H1 (cell line): ENCODE data around the gene PPM1N. TPM values are rescaled to one million over a fixed set of nuclear protein-coding genes. Genes with fewer than 3 reads are reported as not detected.

Source experiments
- CTCF ChIA-PET: fragments of 300-600 bp; sonication (Branson Sonifier 250); formaldehyde crosslinking; loops from one replicate; lab custom pipeline; 2021; ENCODE audit not compliant: partially characterized antibody; lab: Charles Lee
- POLR2A ChIA-PET: fragments of 300-600 bp; sonication (Branson Sonifier 250); formaldehyde crosslinking; loops from one replicate; lab custom pipeline; 2021; ENCODE audit warnings: inconsistent platforms; ENCODE audit not compliant: partially characterized antibody; lab: Charles Lee
- DNase-seq, 2 experiments: peaks; one replicate each; pipeline versions ENCODE4 v3.0.0 to v3.0.0-alpha.2; 2010 to 2022; ENCODE audit warnings: low spot score in 2 of 2, low read depth in 1 of 2, mixed read lengths in 1 of 2
- FAIRE-seq: peaks from 2 replicates; lab custom pipeline; 2011; peaks lifted over from hg19 to GRCh38; lab: Jason Lieb, UNC
- H2AFZ ChIP-seq: 2 replicates; pipeline ENCODE4 v1.8.1; 2012; ENCODE audit warnings: low read length, inconsistent platforms
- H2AK5ac ChIP-seq: 2 replicates; pipeline ENCODE4 v1.6.1; 2013; ENCODE audit warnings: low read depth, low read length
- H2BK120ac ChIP-seq: replicated peaks from 2 replicates; pipeline ENCODE3; 2013; ENCODE audit warnings: low read depth, low read length, inconsistent platforms
- H2BK12ac ChIP-seq: 2 replicates; pipeline ENCODE4 v1.6.1; 2013; ENCODE audit warnings: low read depth, low read length
- H2BK15ac ChIP-seq: 2 replicates; pipeline ENCODE4 v1.6.1; 2013; ENCODE audit warnings: low read length
- H2BK20ac ChIP-seq: 2 replicates; pipeline ENCODE4 v1.6.1; 2013; ENCODE audit warnings: low read length
- H2BK5ac ChIP-seq: 2 replicates; pipeline ENCODE4 v1.6.1; 2013; ENCODE audit warnings: low read depth, low read length
- H3K14ac ChIP-seq: 2 replicates; pipeline ENCODE4 v1.6.1; 2013; ENCODE audit warnings: inconsistent platforms; ENCODE audit not compliant: insufficient read length
- H3K18ac ChIP-seq: 2 replicates; pipeline ENCODE4 v1.6.1; 2013; ENCODE audit warnings: low read length; ENCODE audit errors: extremely low read depth
- H3K23ac ChIP-seq: 2 replicates; pipeline ENCODE4 v1.6.1; 2013; ENCODE audit warnings: inconsistent platforms; ENCODE audit not compliant: insufficient read length
- H3K23me2 ChIP-seq: 2 replicates; pipeline ENCODE4 v1.6.1; 2013; ENCODE audit warnings: low read depth, low read length
- H3K27ac ChIP-seq: 2 replicates; pipeline ENCODE4 v1.6.1; 2011; ENCODE audit warnings: low read depth, low read length, inconsistent platforms
- H3K27me3 ChIP-seq, 4 experiments: replicated peaks in 1 of 4; 1 replicate in 1 of 4; 2 replicates in 3 of 4; pipeline versions ENCODE4 v1.6.1 to v1.8.1; 2011 to 2013; ENCODE audit warnings: low read length in 3 of 4, mild to moderate bottlenecking in 3 of 4, inconsistent platforms in 2 of 4, mixed read lengths in 2 of 4, moderate library complexity in 1 of 4; ENCODE audit not compliant: control insufficient read depth in 3 of 4, insufficient read depth in 3 of 4; ENCODE audit errors: extremely low read depth in 1 of 4
- H3K36me3 ChIP-seq, 4 experiments: 2 replicates each; pipeline versions ENCODE4 v1.6.1 to v1.8.1; 2011 to 2013; ENCODE audit warnings: mild to moderate bottlenecking in 4 of 4, low read length in 3 of 4, moderate library complexity in 2 of 4, control low read depth in 1 of 4, inconsistent platforms in 1 of 4; ENCODE audit not compliant: insufficient read depth in 4 of 4, control insufficient read depth in 2 of 4
- H3K4ac ChIP-seq: replicated peaks from 2 replicates; pipeline ENCODE3; 2013; ENCODE audit warnings: low read length, low read depth, mixed read lengths, inconsistent platforms; ENCODE audit not compliant: insufficient read length
- H3K4me1 ChIP-seq, 4 experiments: replicated peaks in 1 of 4; 1 replicate in 1 of 4; 2 replicates in 3 of 4; pipeline versions ENCODE4 v1.6.1 to v1.8.1; 2011 to 2013; ENCODE audit warnings: low read length in 3 of 4, inconsistent platforms in 2 of 4, mixed read lengths in 1 of 4; ENCODE audit not compliant: insufficient read depth in 4 of 4, control insufficient read depth in 3 of 4
- H3K4me2 ChIP-seq, 2 experiments: 2 replicates each; pipeline versions ENCODE4 v1.6.1 to v1.8.1; 2011 to 2013; ENCODE audit warnings: low read depth in 2 of 2, low read length in 2 of 2, control low read depth in 1 of 2, inconsistent platforms in 1 of 2, mild to moderate bottlenecking in 1 of 2; ENCODE audit not compliant: insufficient read depth in 1 of 2
- H3K4me3 ChIP-seq, 4 experiments: fragments of 200-600, 300-600 bp in 1 of 4; sonication (generic), shearing (Covaris generic), sonication (Bioruptor Twin) in 1 of 4; 2 replicates each; pipeline versions ENCODE4 v1.5.1 to v1.8.1; 2011 to 2016; ENCODE audit warnings: low read length in 4 of 4, low read depth in 3 of 4, control low read depth in 2 of 4, inconsistent platforms in 2 of 4, mild to moderate bottlenecking in 2 of 4, mixed read lengths in 1 of 4, moderate library complexity in 1 of 4; ENCODE audit not compliant: insufficient read depth in 2 of 4; ENCODE audit errors: extremely low read depth in 1 of 4
- H3K56ac ChIP-seq: replicated peaks from 2 replicates; pipeline ENCODE3; 2013; ENCODE audit warnings: low read depth, mild to moderate bottlenecking, mixed read lengths, low read length, inconsistent platforms; ENCODE audit not compliant: insufficient read length
- H3K79me1 ChIP-seq: 2 replicates; pipeline ENCODE4 v1.6.1; 2013; ENCODE audit warnings: low read depth, low read length, control low read depth
- H3K79me2 ChIP-seq, 2 experiments: 2 replicates each; pipeline versions ENCODE4 v1.6.1 to v1.8.1; 2012 to 2013; ENCODE audit warnings: low read length in 2 of 2, mild to moderate bottlenecking in 2 of 2, inconsistent platforms in 1 of 2; ENCODE audit not compliant: insufficient read depth in 2 of 2, control insufficient read depth in 1 of 2
- H3K9ac ChIP-seq, 4 experiments: replicated peaks in 1 of 4; 1 replicate in 1 of 4; 2 replicates in 3 of 4; pipeline versions ENCODE4 v1.6.1 to v1.8.1; 2011 to 2013; ENCODE audit warnings: low read depth in 3 of 4, low read length in 3 of 4, control low read depth in 2 of 4, mild to moderate bottlenecking in 2 of 4, moderate library complexity in 2 of 4, inconsistent platforms in 1 of 4; ENCODE audit errors: extremely low read depth in 1 of 4
- H3K9me3 ChIP-seq, 2 experiments: 2 replicates each; pipeline versions ENCODE4 v1.6.1 to v1.8.1; 2012 to 2013; ENCODE audit warnings: mild to moderate bottlenecking in 2 of 2, moderate library complexity in 2 of 2, control low read depth in 1 of 2, inconsistent platforms in 1 of 2, low read depth in 1 of 2, low read length in 1 of 2, mixed read lengths in 1 of 2; ENCODE audit not compliant: insufficient read depth in 2 of 2
- H4K20me1 ChIP-seq, 2 experiments: replicated peaks in 1 of 2; 2 replicates each; pipeline versions ENCODE3 to v1.8.1; 2011 to 2013; ENCODE audit warnings: inconsistent platforms in 2 of 2, low read length in 2 of 2, mild to moderate bottlenecking in 1 of 2; ENCODE audit not compliant: insufficient read depth in 2 of 2, control insufficient read depth in 1 of 2
- H4K5ac ChIP-seq: 2 replicates; pipeline ENCODE4 v1.6.1; 2013; ENCODE audit warnings: low read length, low read depth, mixed read lengths, inconsistent platforms; ENCODE audit not compliant: insufficient read length
- H4K8ac ChIP-seq: 2 replicates; pipeline ENCODE4 v1.8.0; 2013; ENCODE audit warnings: mild to moderate bottlenecking, moderate library complexity, low read length, inconsistent platforms; ENCODE audit not compliant: insufficient read depth; ENCODE audit errors: extremely low read depth
- H4K91ac ChIP-seq: replicated peaks from 2 replicates; pipeline ENCODE3; 2013; ENCODE audit warnings: low read length, mixed read lengths, inconsistent platforms; ENCODE audit not compliant: insufficient read length
- BRCA1 ChIP-seq: IDR thresholded peaks from 2 replicates; pipeline ENCODE4 v1.6.1; 2012; ENCODE audit warnings: low read depth, low read length, improper control_type of control experiment
- CBX5 ChIP-seq: fragments of 300-800, 300-1000 bp; sonication (generic); IDR thresholded peaks from 2 replicates; pipeline ENCODE4 v1.7.1; 2016; ENCODE audit warnings: antibody characterized with exemption, low read length, low read depth
- CBX8 ChIP-seq: fragments of 300-800, 300-1000 bp; sonication (generic); IDR thresholded peaks from 2 replicates; pipeline ENCODE4 v1.7.1; 2016; ENCODE audit warnings: low read depth, low read length, borderline replicate concordance
- KDM1A ChIP-seq: fragments of 200-600, 300-600 bp; sonication (generic); IDR thresholded peaks from 2 replicates; pipeline ENCODE4 v1.7.1; 2016; ENCODE audit warnings: mild to moderate bottlenecking, low read length, borderline replicate concordance
- KDM4A ChIP-seq: IDR thresholded peaks from one replicate; pipeline ENCODE4 v1.7.1; 2012; ENCODE audit warnings: low read depth, mild to moderate bottlenecking, moderate library complexity, low read length, inconsistent platforms; ENCODE audit not compliant: severe bottlenecking
- MAFK ChIP-seq: IDR thresholded peaks from 2 replicates; pipeline ENCODE4 v1.6.1; 2012; ENCODE audit warnings: low read depth, mild to moderate bottlenecking, improper control_type of control experiment, low read length
- POLR2A ChIP-seq, 2 experiments: IDR thresholded peaks; 1 replicate in 1 of 2; 2 replicates in 1 of 2; pipeline ENCODE4 v1.6.1; 2011; ENCODE audit warnings: low read depth in 2 of 2, low read length in 2 of 2, mild to moderate bottlenecking in 2 of 2; ENCODE audit errors: control extremely low read depth in 1 of 2
- POU5F1 ChIP-seq: IDR thresholded peaks from 2 replicates; pipeline ENCODE4 v1.6.1; 2011; ENCODE audit warnings: low read depth, mild to moderate bottlenecking, low read length, moderate library complexity
- RBBP5 ChIP-seq: IDR thresholded peaks from 2 replicates; pipeline ENCODE4 v1.7.1; 2012; ENCODE audit warnings: low read depth, mild to moderate bottlenecking, inconsistent platforms, low read length, moderate library complexity, borderline replicate concordance
- SIRT6 ChIP-seq: IDR thresholded peaks from one replicate; pipeline ENCODE4 v1.7.1; 2012; ENCODE audit warnings: low read length, inconsistent platforms
- SIX5 ChIP-seq: IDR thresholded peaks from 2 replicates; pipeline ENCODE4 v1.6.1; 2011; ENCODE audit warnings: mild to moderate bottlenecking, low read depth, low read length
- SUZ12 ChIP-seq: fragments of 200-600 bp; sonication (generic); IDR thresholded peaks from 2 replicates; pipeline ENCODE4 v1.6.1; 2012; ENCODE audit warnings: mild to moderate bottlenecking, inconsistent platforms, low read length, moderate library complexity, mixed read lengths
- TAF7 ChIP-seq: optimal IDR thresholded peaks from 2 replicates; pipeline ENCODE3; 2011; ENCODE audit warnings: low read depth, mild to moderate bottlenecking, inconsistent platforms, low read length, moderate library complexity, borderline replicate concordance
- TEAD4 ChIP-seq: IDR thresholded peaks from 2 replicates; pipeline ENCODE4 v1.6.1; 2012; ENCODE audit warnings: low read depth, low read length, inconsistent platforms, mixed read lengths
- WGBS, 2 experiments: shearing (Covaris generic) in 1 of 2; methylation state at CpG; one replicate each; pipeline versions ENCODE4 v1.1.6 to v1.1.7; 2013 to 2015; ENCODE audit warnings: low lambda C conversion rate in 2 of 2, mixed read lengths in 2 of 2, inconsistent platforms in 1 of 2, low coverage in 1 of 2, missing lambda C conversion rate in 1 of 2; ENCODE audit not compliant: insufficient replicate concordance in 2 of 2, insufficient coverage in 1 of 2, insufficient read length in 1 of 2; ENCODE audit errors: extremely low coverage in 1 of 2, missing lambda C conversion rate in 1 of 2; 5-methylcytosine and 5-hydroxymethylcytosine counted together
- polyA plus RNA-seq, 7 experiments: library from polyadenylated mRNA; depleted of rRNA in 3 of 7; stranded (reverse) in 5 of 7; unstranded in 2 of 7; fragments of >200 nt in 5 of 7; fragments of 200-250 nt in 2 of 7; gene quantifications; 1 replicate in 5 of 7; 2 replicates in 1 of 7; 4 replicates in 1 of 7; pipeline versions ENCODE4 v1.2.1 to v1.2.3, GENCODE V29; 2011 to 2013; ENCODE audit warnings: missing spikeins in 2 of 7, mixed read lengths in 2 of 7
- total RNA-seq: library from RNA; stranded (reverse); fragmentation: NEBNext Ultra II Directional; extraction: Animal tissue kit (Norgen Biotek cat#: 25700); gene quantifications from 2 replicates; pipeline ENCODE4 v1.2.1, GENCODE V29; 2021

Gene PPM1N
- total and polyA plus RNA-seq, 2 of the 8 experiments (the other 6 are each of a cell fraction or from before 2014, with no cell fraction given), result 12.2 to 14.4 TPM

- no peak overlapping the region for H3K4me2 ChIP-seq
- 97% methylated on average over 10 of the region's 13 CpGs; no CpG with 5 or more reads in 1 of the 2 experiments for WGBS, 2 experiments
- H2AK5ac ChIP-seq, result no peak overlapping the region
- DNase-seq (no peak), FAIRE-seq (no peak)
- H4K5ac ChIP-seq, result no peak overlapping the region
- H3K79me2 ChIP-seq, result peaks cover 30 to 69% of the 10 kb centered on the region in 2 experiments
- H2BK20ac ChIP-seq, result no peak overlapping the region
- H3K27ac ChIP-seq, result no peak overlapping the region
- no peak overlapping the region for H2BK12ac ChIP-seq
- ChIA-PET POLR2A (interaction anchor here (1.8 to 2.0 kb wide), 2 partner anchors 14 to 15 kb away, joined by 7 to 8 read pairs; no protein-coding TSS in a partner anchor), CTCF (interaction anchor here (0.9 to 2.4 kb wide), 10 partner anchors 12 to 166 kb away, joined by 3 to 9 read pairs (median 4); no protein-coding TSS in a partner anchor)
- no peak overlapping the region for H3K23ac ChIP-seq
- H4K8ac ChIP-seq, result no peak overlapping the region
- peaks cover 2% of the 10 kb centered on the region; the same call in 1 of the 2 replicates for H3K23me2 ChIP-seq
- peaks cover 30% of the 10 kb centered on the region for H3K79me1 ChIP-seq
- H3K4me3 ChIP-seq, result no peak overlapping the region
- H3K36me3 ChIP-seq, result peaks cover 3 to 19% (median 9%) of the 10 kb centered on the region in 4 experiments; a peak in 6 of 8 replicates
- H4K91ac ChIP-seq, result no peak overlapping the region
- no peak overlapping the region for H2AFZ ChIP-seq
- H4K20me1 ChIP-seq, result peaks cover 18 to 37% of the 10 kb centered on the region in 2 experiments
- H2BK120ac ChIP-seq, result no peak overlapping the region
- H2BK15ac ChIP-seq, result no peak overlapping the region
- peaks cover 0 to 4% (median 3%) of the 10 kb centered on the region in 4 experiments; a peak in 4 of 7 replicates for H3K4me1 ChIP-seq
- H3K27me3 ChIP-seq, result no peaks in the 10 kb centered on the region
- no peak overlapping the region for H3K18ac ChIP-seq
- no peak overlapping the region for H3K14ac ChIP-seq
- no peak overlapping the region for H2BK5ac ChIP-seq
- H3K4ac ChIP-seq, result no peak overlapping the region
- H3K56ac ChIP-seq, result no peak overlapping the region
- no peaks in the 10 kb centered on the region for H3K9me3 ChIP-seq
- H3K9ac ChIP-seq, result no peak overlapping the region
- TF ChIP-seq MAFK (no peak), TEAD4 (no peak), POLR2A (IDR thresholded peaks at IDR 0.05; ENCODE audit: control extremely low read depth in 1 of 2, low read depth in 2 of 2, low read length in 2 of 2) (no peak), KDM4A (no peak), CBX8 (no peak), SIRT6 (no peak), POU5F1 (no peak), CBX5 (no peak), KDM1A (no peak), TAF7 (no peak), RBBP5 (no peak), BRCA1 (no peak), SUZ12 (no peak), SIX5 (no peak)
Measured at GRCh38 chr19:45514376-45515051, 16.3 kb downstream of the PPM1N start.
